HG03108 (cell line): ENCODE measurements around the gene ADCY3.

Experiments
- ATAC-seq: cut with Tn5 transposase; IDR thresholded peaks from one replicate; pipeline ENCODE4 v1.9.1; 2021; ENCODE audit warnings: moderate library complexity; ENCODE audit not compliant: unreplicated experiment

Gene ADCY3

GRCh38 chr2:24926220-24926601, 6.2 kb upstream of the ADCY3 start:
- ATAC-seq, result no peak

GRCh38 chr2:24925815-24926214, 5.8 kb upstream of the ADCY3 start:
- ATAC-seq, result no peak

GRCh38 chr2:24924732-24925131, 4.7 kb upstream of the ADCY3 start:
- no peak for ATAC-seq

GRCh38 chr2:24924266-24924665, 4.2 kb upstream of the ADCY3 start:
- no peak for ATAC-seq

- ATAC-seq, result no peak
These were observed 3.1 kb upstream of the ADCY3 start for GRCh38 chr2:24923106-24923505.

GRCh38 chr2:24922556-24922955, 2.5 kb upstream of the ADCY3 start:
- ATAC-seq, result no peak

- ATAC-seq, result no peak
These were observed 888 bp upstream of the ADCY3 start for GRCh38 chr2:24920809-24921441.

GRCh38 chr2:24919506-24920097, 435 bp downstream of the ADCY3 start:
- ATAC-seq, result peak; percentile 24

GRCh38 chr2:24919037-24919505, 966 bp downstream of the ADCY3 start:
- ATAC-seq, result no peak

GRCh38 chr2:24918326-24919036, 1.6 kb downstream of the ADCY3 start:
- no peak for ATAC-seq

- no peak for ATAC-seq
These were observed 2.2 kb downstream of the ADCY3 start for GRCh38 chr2:24917731-24918325.

GRCh38 chr2:24917086-24917485, 3.0 kb downstream of the ADCY3 start:
- ATAC-seq, result no peak

- no peak for ATAC-seq
These were observed 4.2 kb downstream of the ADCY3 start for GRCh38 chr2:24915796-24916195.

- ATAC-seq, result no peak
These were observed 4.9 kb downstream of the ADCY3 start for GRCh38 chr2:24915175-24915574.

GRCh38 chr2:24914713-24915112, 5.3 kb downstream of the ADCY3 start:
- ATAC-seq, result no peak

GRCh38 chr2:24913911-24914310, 6.1 kb downstream of the ADCY3 start:
- no peak for ATAC-seq

GRCh38 chr2:24912986-24913385, 7.1 kb downstream of the ADCY3 start:
- ATAC-seq, result no peak

GRCh38 chr2:24912523-24912922, 7.5 kb downstream of the ADCY3 start:
- ATAC-seq, result no peak

GRCh38 chr2:24910245-24910644, 9.8 kb downstream of the ADCY3 start:
- ATAC-seq, result no peak

GRCh38 chr2:24909555-24910177, 10.4 kb downstream of the ADCY3 start:
- no peak for ATAC-seq

- no peak for ATAC-seq
These were observed 11.6 kb downstream of the ADCY3 start for GRCh38 chr2:24908461-24908901.
